ENCODE measurements around the gene WFS1.

WFS1 gene

GRCh38 chr4:6339818-6340445 lies 70.3 kb downstream of the WFS1 start:
- Histone ChIP-seq H3K27me3 (ENCODE audit: control insufficient read depth, insufficient read depth, low read length) (no peaks in the 10 kb centered on the region), H3K27ac (ENCODE audit: low read length) (no peak overlapping the region), H3K4me1 (ENCODE audit: control insufficient read depth, insufficient read depth, low read length) (no peaks in the 10 kb centered on the region; the same call in 1 of the 2 replicates), H3K4me3 (ENCODE audit: low read length) (no peak overlapping the region), H3K36me3 (ENCODE audit: control insufficient read depth, insufficient read depth, low read length) (no peaks in the 10 kb centered on the region), H3K9me3 (ENCODE audit: control insufficient read depth, insufficient read depth, low read length) (no peaks in the 10 kb centered on the region)
- WGBS (ENCODE audit: insufficient coverage, insufficient read length), result no CpG with 5 or more reads among the region's 13 CpGs
- no peak for DNase-seq (ENCODE audit: low read depth, low spot score)

- H3K4me1 ChIP-seq (ENCODE audit: control insufficient read depth, insufficient read depth, low read length), result no peaks in the 10 kb centered on the region; the same call in 1 of the 2 replicates
- H3K9me3 ChIP-seq (ENCODE audit: control insufficient read depth, insufficient read depth, low read length), result no peaks in the 10 kb centered on the region
- DNase-seq (ENCODE audit: low read depth, low spot score), result no peak
- no peaks in the 10 kb centered on the region for H3K36me3 ChIP-seq (ENCODE audit: control insufficient read depth, insufficient read depth, low read length)
- no peak overlapping the region for H3K27ac ChIP-seq (ENCODE audit: low read length)
- H3K4me3 ChIP-seq (ENCODE audit: low read length), result no peak overlapping the region; the same call in 1 of the 2 replicates
- H3K27me3 ChIP-seq (ENCODE audit: control insufficient read depth, insufficient read depth, low read length), result no peaks in the 10 kb centered on the region
- no CpG with 5 or more reads among the region's 9 CpGs for WGBS (ENCODE audit: insufficient coverage, insufficient read length)
These were observed 70.9 kb downstream of the WFS1 start for GRCh38 chr4:6340446-6341015.

GRCh38 chr4:6341696-6342095 lies 72.0 kb downstream of the WFS1 start:
- Histone ChIP-seq H3K4me3 (ENCODE audit: low read length) (no peak overlapping the region), H3K9me3 (ENCODE audit: control insufficient read depth, insufficient read depth, low read length) (no peaks in the 10 kb centered on the region), H3K27me3 (ENCODE audit: control insufficient read depth, insufficient read depth, low read length) (no peaks in the 10 kb centered on the region), H3K4me1 (ENCODE audit: control insufficient read depth, insufficient read depth, low read length) (no peaks in the 10 kb centered on the region; the same call in 1 of the 2 replicates), H3K36me3 (ENCODE audit: control insufficient read depth, insufficient read depth, low read length) (no peaks in the 10 kb centered on the region), H3K27ac (ENCODE audit: low read length) (no peak overlapping the region)
- no peak for DNase-seq (ENCODE audit: low read depth, low spot score)
- no CpG with 5 or more reads among the region's 6 CpGs for WGBS (ENCODE audit: insufficient coverage, insufficient read length)

- H3K4me3 ChIP-seq (ENCODE audit: low read length), result no peak overlapping the region
- H3K27ac ChIP-seq (ENCODE audit: low read length), result no peak overlapping the region
- no peaks in the 10 kb centered on the region for H3K36me3 ChIP-seq (ENCODE audit: control insufficient read depth, insufficient read depth, low read length)
- H3K27me3 ChIP-seq (ENCODE audit: control insufficient read depth, insufficient read depth, low read length), result no peaks in the 10 kb centered on the region
- no CpG with 5 or more reads among the region's 23 CpGs for WGBS (ENCODE audit: insufficient coverage, insufficient read length)
- no peaks in the 10 kb centered on the region for H3K4me1 ChIP-seq (ENCODE audit: control insufficient read depth, insufficient read depth, low read length)
- DNase-seq (ENCODE audit: low read depth, low spot score), result no peak
- H3K9me3 ChIP-seq (ENCODE audit: control insufficient read depth, insufficient read depth, low read length), result no peaks in the 10 kb centered on the region
These were observed 73.1 kb downstream of the WFS1 start for GRCh38 chr4:6342530-6343293.

GRCh38 chr4:6343939-6344408 lies 74.3 kb downstream of the WFS1 start:
- no peak overlapping the region for H3K27ac ChIP-seq (ENCODE audit: low read length)

GRCh38 chr4:6345096-6345830 lies 75.6 kb downstream of the WFS1 start:
- Histone ChIP-seq H3K36me3 (ENCODE audit: control insufficient read depth, insufficient read depth, low read length) (no peaks in the 10 kb centered on the region), H3K9me3 (ENCODE audit: control insufficient read depth, insufficient read depth, low read length) (no peaks in the 10 kb centered on the region), H3K27me3 (ENCODE audit: control insufficient read depth, insufficient read depth, low read length) (no peaks in the 10 kb centered on the region), H3K4me1 (ENCODE audit: control insufficient read depth, insufficient read depth, low read length) (no peaks in the 10 kb centered on the region), H3K4me3 (ENCODE audit: low read length) (no peak overlapping the region), H3K27ac (ENCODE audit: low read length) (no peak overlapping the region)
- no CpG with 5 or more reads among the region's 27 CpGs for WGBS (ENCODE audit: insufficient coverage, insufficient read length)
- DNase-seq (ENCODE audit: low read depth, low spot score), result no peak

More at GRCh38 chr4:6343939-6344408, 74.3 kb downstream of the WFS1 start:
- no CpG with 5 or more reads among the region's 11 CpGs for WGBS (ENCODE audit: insufficient coverage, insufficient read length)
- no peaks in the 10 kb centered on the region for H3K27me3 ChIP-seq (ENCODE audit: control insufficient read depth, insufficient read depth, low read length)
- no peak for DNase-seq (ENCODE audit: low read depth, low spot score)
- no peaks in the 10 kb centered on the region for H3K9me3 ChIP-seq (ENCODE audit: control insufficient read depth, insufficient read depth, low read length)
- no peak overlapping the region for H3K4me3 ChIP-seq (ENCODE audit: low read length)
- no peaks in the 10 kb centered on the region for H3K4me1 ChIP-seq (ENCODE audit: control insufficient read depth, insufficient read depth, low read length)
- no peaks in the 10 kb centered on the region for H3K36me3 ChIP-seq (ENCODE audit: control insufficient read depth, insufficient read depth, low read length)

- Histone ChIP-seq H3K4me3 (ENCODE audit: low read length) (no peak overlapping the region), H3K9me3 (ENCODE audit: control insufficient read depth, insufficient read depth, low read length) (no peaks in the 10 kb centered on the region), H3K27me3 (ENCODE audit: control insufficient read depth, insufficient read depth, low read length) (no peaks in the 10 kb centered on the region), H3K4me1 (ENCODE audit: control insufficient read depth, insufficient read depth, low read length) (no peaks in the 10 kb centered on the region), H3K27ac (ENCODE audit: low read length) (no peak overlapping the region), H3K36me3 (ENCODE audit: control insufficient read depth, insufficient read depth, low read length) (no peaks in the 10 kb centered on the region)
- DNase-seq (ENCODE audit: low read depth, low spot score), result no peak
- no CpG with 5 or more reads among the region's 13 CpGs for WGBS (ENCODE audit: insufficient coverage, insufficient read length)
These were observed 76.2 kb downstream of the WFS1 start for GRCh38 chr4:6345866-6346265.

GRCh38 chr4:6346373-6347110 lies 76.9 kb downstream of the WFS1 start:
- H3K27me3 ChIP-seq (ENCODE audit: control insufficient read depth, insufficient read depth, low read length), result no peaks in the 10 kb centered on the region
- WGBS (ENCODE audit: insufficient coverage, insufficient read length), result no CpG with 5 or more reads among the region's 16 CpGs
- no peaks in the 10 kb centered on the region for H3K4me1 ChIP-seq (ENCODE audit: control insufficient read depth, insufficient read depth, low read length)
- no peak overlapping the region for H3K4me3 ChIP-seq (ENCODE audit: low read length)
- H3K9me3 ChIP-seq (ENCODE audit: control insufficient read depth, insufficient read depth, low read length), result no peaks in the 10 kb centered on the region
- no peak overlapping the region for H3K27ac ChIP-seq (ENCODE audit: low read length)
- H3K36me3 ChIP-seq (ENCODE audit: control insufficient read depth, insufficient read depth, low read length), result no peaks in the 10 kb centered on the region
- no peak for DNase-seq (ENCODE audit: low read depth, low spot score)

GRCh38 chr4:6347511-6348045 lies 77.9 kb downstream of the WFS1 start:
- Histone ChIP-seq H3K9me3 (ENCODE audit: control insufficient read depth, insufficient read depth, low read length) (no peaks in the 10 kb centered on the region), H3K27ac (ENCODE audit: low read length) (no peak overlapping the region), H3K4me1 (ENCODE audit: control insufficient read depth, insufficient read depth, low read length) (no peaks in the 10 kb centered on the region), H3K27me3 (ENCODE audit: control insufficient read depth, insufficient read depth, low read length) (no peaks in the 10 kb centered on the region), H3K36me3 (ENCODE audit: control insufficient read depth, insufficient read depth, low read length) (no peaks in the 10 kb centered on the region), H3K4me3 (ENCODE audit: low read length) (no peak overlapping the region)
- DNase-seq (ENCODE audit: low read depth, low spot score), result no peak
- WGBS (ENCODE audit: insufficient coverage, insufficient read length), result no CpG with 5 or more reads among the region's 17 CpGs
